Measurements from ENCODE around the gene ASAH2. TPM values are rescaled to one million over a fixed set of nuclear protein-coding genes. Genes with fewer than 3 reads are reported as not detected.

The ASAH2 gene
- total RNA-seq, 4 donors from 2014 or later, result 0.17 to 1.1 (median 0.52) TPM

DNA sequence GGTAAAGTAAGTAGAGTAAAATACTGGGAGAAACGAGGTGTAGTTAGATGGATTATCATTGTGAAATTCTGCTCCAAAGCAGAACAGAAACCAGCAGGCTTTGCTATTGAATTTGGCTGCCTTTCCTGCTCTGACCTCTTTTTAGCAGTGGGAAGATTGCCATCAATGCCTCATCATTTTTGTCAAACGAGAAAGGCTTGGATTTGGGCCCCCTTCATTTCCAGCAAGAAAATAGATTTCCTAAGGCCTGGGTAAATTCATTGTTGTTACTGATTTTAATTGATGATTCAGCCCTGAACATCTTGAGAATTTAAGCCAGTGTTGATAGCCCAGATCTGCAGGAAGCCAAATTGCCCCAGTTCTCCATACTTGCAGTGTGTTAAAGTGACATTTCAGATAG is 35.2 kb upstream of the ASAH2 start:
- Histone ChIP-seq H3K27ac (replicated peaks in 1 of 4) (no peak overlapping the region), H3K4me3 (no peak overlapping the region), H3K27me3 (no peaks in the 10 kb centered on the region), H3K9me3 (no peaks in the 10 kb centered on the region), H3K4me1 (peaks cover 0 to 13% (median 0%) of the 10 kb centered on the region in 4 donors), H3K36me3 (no peaks in the 10 kb centered on the region)
- intact Hi-C loops (cut with DNase I), result no loop called here
- 1% methylated on average over 2 of the region's 2 CpGs for WGBS
- DNase-seq (ENCODE audit: extremely low spot score), result peak; percentile 53
- TF ChIP-seq EP300 (IDR thresholded peaks at IDR 0.05), result no peak
- no peak for TF ChIP-seq POLR2A (IDR thresholded peaks at IDR 0.05; ENCODE audit: low read depth)
- TF ChIP-seq, protein P1, sequence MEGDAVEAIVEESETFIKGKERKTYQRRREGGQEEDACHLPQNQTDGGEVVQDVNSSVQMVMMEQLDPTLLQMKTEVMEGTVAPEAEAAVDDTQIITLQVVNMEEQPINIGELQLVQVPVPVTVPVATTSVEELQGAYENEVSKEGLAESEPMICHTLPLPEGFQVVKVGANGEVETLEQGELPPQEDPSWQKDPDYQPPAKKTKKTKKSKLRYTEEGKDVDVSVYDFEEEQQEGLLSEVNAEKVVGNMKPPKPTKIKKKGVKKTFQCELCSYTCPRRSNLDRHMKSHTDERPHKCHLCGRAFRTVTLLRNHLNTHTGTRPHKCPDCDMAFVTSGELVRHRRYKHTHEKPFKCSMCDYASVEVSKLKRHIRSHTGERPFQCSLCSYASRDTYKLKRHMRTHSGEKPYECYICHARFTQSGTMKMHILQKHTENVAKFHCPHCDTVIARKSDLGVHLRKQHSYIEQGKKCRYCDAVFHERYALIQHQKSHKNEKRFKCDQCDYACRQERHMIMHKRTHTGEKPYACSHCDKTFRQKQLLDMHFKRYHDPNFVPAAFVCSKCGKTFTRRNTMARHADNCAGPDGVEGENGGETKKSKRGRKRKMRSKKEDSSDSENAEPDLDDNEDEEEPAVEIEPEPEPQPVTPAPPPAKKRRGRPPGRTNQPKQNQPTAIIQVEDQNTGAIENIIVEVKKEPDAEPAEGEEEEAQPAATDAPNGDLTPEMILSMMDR (IDR thresholded peaks at IDR 0.05), result no peak
- no peak for TF ChIP-seq POLR2AphosphoS5 (IDR thresholded peaks at IDR 0.05)

DNA sequence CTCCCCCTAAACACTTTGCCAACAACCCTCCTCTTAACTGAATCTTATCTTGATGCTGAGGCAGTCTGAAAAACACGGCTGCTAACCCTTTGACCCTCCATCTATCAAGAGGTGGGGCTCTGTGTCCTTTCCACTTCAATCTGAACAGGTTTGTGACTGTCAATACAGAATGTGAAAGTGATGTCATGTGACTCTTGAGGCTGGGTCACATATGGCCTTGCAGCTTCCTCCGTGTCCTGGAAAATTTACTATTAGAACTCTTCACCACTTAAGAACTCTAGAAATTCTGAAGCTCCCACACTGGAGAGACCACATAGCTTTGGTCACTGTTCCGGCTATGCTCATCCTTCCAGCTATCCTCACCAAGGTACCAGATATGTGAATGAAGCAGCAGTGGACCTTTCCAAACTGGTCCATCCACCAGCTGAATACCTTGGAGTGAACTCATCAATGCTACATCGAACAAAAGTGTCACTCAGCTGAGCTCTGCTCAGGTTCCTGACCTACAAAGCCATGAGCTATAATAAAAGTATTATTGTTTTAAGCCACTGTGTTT is 30.7 kb upstream of the ASAH2 start:
- TF ChIP-seq POLR2AphosphoS5 (IDR thresholded peaks at IDR 0.05), result no peak
- 72% methylated on average over 4 of the region's 4 CpGs for WGBS
- intact Hi-C loops (cut with DNase I), result no loop called here

DNA sequence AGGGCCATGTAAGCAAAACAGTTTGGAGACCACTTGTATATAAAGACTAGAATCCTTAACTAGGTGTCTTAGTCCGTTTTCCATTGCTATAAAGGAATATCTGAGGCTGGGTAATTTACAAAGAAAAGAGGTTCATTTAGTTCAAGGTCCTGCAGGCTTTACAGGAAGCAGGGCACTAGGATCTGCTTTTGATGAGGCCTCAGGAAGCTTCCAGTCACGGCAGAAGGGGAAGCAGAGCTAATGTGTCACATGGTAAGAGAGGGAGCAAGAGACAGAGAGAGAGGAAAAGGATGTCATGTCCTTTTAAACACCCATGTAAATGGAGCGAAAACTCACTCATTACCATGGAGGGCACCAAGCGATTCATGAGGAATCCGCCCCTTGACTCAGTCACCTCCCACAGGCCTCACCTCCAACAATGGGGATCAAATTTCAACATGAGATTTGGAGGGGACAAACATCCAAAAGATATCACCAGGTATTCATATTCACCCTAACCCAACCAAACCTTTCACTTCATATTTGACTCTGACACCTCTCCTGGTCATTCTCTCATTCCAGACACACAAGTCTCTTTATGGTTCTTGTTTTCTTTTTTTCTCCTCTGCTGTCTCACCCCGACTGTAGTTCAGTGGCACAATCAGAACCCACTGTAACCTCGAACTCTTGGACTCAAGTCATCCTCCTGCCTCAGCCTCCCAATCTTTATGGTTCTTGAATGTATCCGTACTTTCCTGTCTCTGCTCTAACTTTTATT is 30.1 kb upstream of the ASAH2 start:
- intact Hi-C loops (cut with DNase I), result no loop called here
- Histone ChIP-seq H3K27me3 (peaks cover 0 to under 1% (median 0%) of the 10 kb centered on the region in 4 donors), H3K36me3 (no peaks in the 10 kb centered on the region), H3K4me1 (peaks cover 0 to 5% (median 0%) of the 10 kb centered on the region in 4 donors), H3K27ac (replicated peaks in 1 of 4) (no peak overlapping the region), H3K4me3 (no peak overlapping the region), H3K9me3 (no peaks in the 10 kb centered on the region)
- WGBS, result 80% methylated on average over 8 of the region's 8 CpGs
- DNase-seq (ENCODE audit: extremely low spot score), result peak; percentile 53
- TF ChIP-seq POLR2A (IDR thresholded peaks at IDR 0.05; ENCODE audit: low read depth) (no peak), POLR2AphosphoS5 (IDR thresholded peaks at IDR 0.05) (no peak), EP300 (IDR thresholded peaks at IDR 0.05) (no peak)
- TF ChIP-seq, protein P1 (IDR thresholded peaks at IDR 0.05), result no peak

More for the DNA sequence above, 30.7 kb upstream of the ASAH2 start:
- DNase-seq (ENCODE audit: extremely low spot score), result peak; percentile 70
- Histone ChIP-seq H3K4me1 (peaks cover 0 to 12% (median 0%) of the 10 kb centered on the region in 4 donors), H3K4me3 (no peak overlapping the region), H3K27ac (replicated peaks in 1 of 4) (no peak overlapping the region), H3K27me3 (no peaks in the 10 kb centered on the region), H3K9me3 (no peaks in the 10 kb centered on the region), H3K36me3 (no peaks in the 10 kb centered on the region)

DNA sequence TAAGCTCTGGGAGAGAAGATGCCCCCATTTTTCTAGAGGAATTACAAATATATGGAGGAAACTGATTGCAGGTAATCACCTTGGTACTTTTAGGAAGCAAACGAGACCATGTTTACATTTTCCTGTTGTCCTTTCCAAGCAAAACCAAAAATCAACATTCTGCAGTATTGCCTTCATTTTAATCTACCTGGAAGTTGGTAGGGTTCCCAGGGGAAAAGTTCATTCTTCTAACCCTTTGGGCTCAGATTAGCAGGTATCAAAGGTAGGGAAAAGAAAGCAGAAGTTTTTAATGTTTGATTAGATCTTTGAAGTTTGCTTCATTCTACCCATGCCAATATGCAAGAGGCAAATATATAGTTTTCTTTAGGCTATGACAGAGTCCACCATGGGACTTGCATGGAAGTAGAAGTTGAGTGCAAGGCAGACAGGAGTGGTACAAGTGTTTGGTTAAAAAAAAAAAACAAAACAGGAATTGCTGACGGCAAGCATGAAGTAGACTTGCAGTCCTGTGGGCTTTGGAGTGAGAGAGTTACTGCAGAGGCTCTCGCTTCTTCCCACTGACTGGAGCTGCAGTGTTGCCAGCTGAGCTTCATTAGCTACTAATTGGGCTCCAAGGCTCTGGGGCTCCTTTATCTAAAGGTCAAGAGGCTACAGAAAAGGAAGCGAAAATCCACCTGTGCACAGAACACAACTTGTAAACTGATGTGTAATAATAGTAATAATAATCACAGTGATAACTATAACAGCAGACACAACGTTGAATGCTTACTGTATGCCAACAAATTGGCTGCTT is 28.9 kb upstream of the ASAH2 start:
- Histone ChIP-seq H3K4me3 (no peak overlapping the region), H3K9me3 (no peaks in the 10 kb centered on the region), H3K27me3 (peaks cover 0 to 3% (median 0%) of the 10 kb centered on the region in 4 donors), H3K27ac (replicated peaks in 1 of 4) (no peak overlapping the region), H3K4me1 (no peaks in the 10 kb centered on the region), H3K36me3 (no peaks in the 10 kb centered on the region)
- TF ChIP-seq EP300 (IDR thresholded peaks at IDR 0.05) (no peak), POLR2AphosphoS5 (IDR thresholded peaks at IDR 0.05) (no peak), POLR2A (IDR thresholded peaks at IDR 0.05; ENCODE audit: low read depth) (no peak)
- TF ChIP-seq, protein P1 (IDR thresholded peaks at IDR 0.05), result no peak
- WGBS, result 58% methylated on average over 5 of the region's 5 CpGs
- peak; percentile 37 for DNase-seq (ENCODE audit: extremely low spot score)
- intact Hi-C loops (cut with DNase I), result no loop called here

DNA sequence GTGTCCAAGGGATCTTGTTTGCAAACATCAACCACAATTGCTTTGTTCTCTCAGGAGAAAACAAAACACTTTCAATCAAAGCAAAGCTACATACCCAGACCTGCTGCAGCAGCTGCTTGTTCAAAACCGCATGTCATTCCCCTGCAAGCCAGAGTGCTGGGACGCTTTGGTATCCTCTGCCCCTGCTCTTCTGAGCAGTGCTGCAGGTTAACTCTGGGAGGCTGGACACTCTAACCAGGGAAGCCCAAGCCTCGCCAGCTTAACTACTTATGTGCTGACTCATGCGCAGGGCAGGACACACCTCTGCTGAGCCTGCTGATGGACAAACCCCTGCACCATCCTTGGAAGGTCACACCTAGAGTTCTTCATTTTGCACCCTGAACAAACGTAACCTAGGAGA is 28.2 kb upstream of the ASAH2 start:
- Histone ChIP-seq H3K27me3 (peaks cover 0 to 3% (median 0%) of the 10 kb centered on the region in 4 donors), H3K4me3 (no peak overlapping the region), H3K4me1 (no peaks in the 10 kb centered on the region), H3K27ac (replicated peaks in 1 of 4) (no peak overlapping the region), H3K9me3 (no peaks in the 10 kb centered on the region), H3K36me3 (no peaks in the 10 kb centered on the region)
- peak; percentile 50 for DNase-seq (ENCODE audit: extremely low spot score)
- intact Hi-C loops (cut with DNase I), result no loop called here
- TF ChIP-seq EP300 (IDR thresholded peaks at IDR 0.05) (no peak), POLR2A (IDR thresholded peaks at IDR 0.05; ENCODE audit: low read depth) (no peak), POLR2AphosphoS5 (IDR thresholded peaks at IDR 0.05) (no peak)
- TF ChIP-seq, protein P1 (IDR thresholded peaks at IDR 0.05), result no peak
- WGBS, result 58% methylated on average over 5 of the region's 5 CpGs

All from esophagus muscularis mucosa (tissue), 4 donors.